ENCODE measurements around the gene STAMBPL1. TPM values are rescaled to one million over a fixed set of nuclear protein-coding genes. Genes with fewer than 3 reads are reported as not detected.
A peak's percentile ranks its signal among the peaks of the same experiment; 100 is the strongest.
"Not testable (repeated sequence)": the region's sequence is repeated elsewhere in the genome, so short reads cannot be mapped to it uniquely, and the experiment has no call there.

STAMBPL1 gene
- polyA plus RNA-seq, 1 donor = 2.3 TPM

GRCh38 chr10:88854684-88855083 lies 25.4 kb upstream of the STAMBPL1 start:
- DNase-seq = no peak

- DNase-seq = no peak
Measured at GRCh38 chr10:88857831-88858230, 22.2 kb upstream of the STAMBPL1 start.

GRCh38 chr10:88858491-88858890 lies 21.6 kb upstream of the STAMBPL1 start:
- DNase-seq = no peak

- no peak for DNase-seq
Measured at GRCh38 chr10:88861036-88861435, 19.0 kb upstream of the STAMBPL1 start.

- DNase-seq = no peak
Measured at GRCh38 chr10:88865281-88865876, 14.7 kb upstream of the STAMBPL1 start.

- DNase-seq = no peak
Measured at GRCh38 chr10:88866454-88866853, 13.6 kb upstream of the STAMBPL1 start.

- DNase-seq = no peak
Measured at GRCh38 chr10:88870089-88870488, 10.0 kb upstream of the STAMBPL1 start.

- DNase-seq = no peak
Measured at GRCh38 chr10:88873757-88874156, 6.3 kb upstream of the STAMBPL1 start.

- DNase-seq = no peak
Measured at GRCh38 chr10:88874281-88874680, 5.8 kb upstream of the STAMBPL1 start.

GRCh38 chr10:88875081-88875480 lies 5.0 kb upstream of the STAMBPL1 start:
- no peak for DNase-seq

GRCh38 chr10:88877298-88877697 lies 2.7 kb upstream of the STAMBPL1 start:
- no peak for DNase-seq

- DNase-seq = peak; percentile 71
Measured at GRCh38 chr10:88880282-88881076, 434 bp downstream of the STAMBPL1 start.

- no peak for DNase-seq
Measured at GRCh38 chr10:88881320-88881719, 1.3 kb downstream of the STAMBPL1 start.

GRCh38 chr10:88881922-88882645 lies 2.0 kb downstream of the STAMBPL1 start:
- no peak for DNase-seq

- DNase-seq = not testable (repeated sequence)
Measured at GRCh38 chr10:88882646-88883447, 2.8 kb downstream of the STAMBPL1 start.

- DNase-seq = no peak
Measured at GRCh38 chr10:88883448-88883809, 3.4 kb downstream of the STAMBPL1 start.

GRCh38 chr10:88886557-88886956 lies 6.5 kb downstream of the STAMBPL1 start:
- no peak for DNase-seq

GRCh38 chr10:88888810-88889445 lies 8.9 kb downstream of the STAMBPL1 start:
- DNase-seq = no peak

GRCh38 chr10:88889559-88890337 lies 9.7 kb downstream of the STAMBPL1 start:
- no peak for DNase-seq

GRCh38 chr10:88890681-88891381 lies 10.8 kb downstream of the STAMBPL1 start:
- DNase-seq = no peak
